G401 (cell line): ENCODE data around the gene GIPC3. TPM values are rescaled to one million over a fixed set of nuclear protein-coding genes. Genes with fewer than 3 reads are reported as not detected.
"Not testable (repeated sequence)": the region's sequence is repeated elsewhere in the genome, so short reads cannot be mapped to it uniquely, and the experiment has no call there.

Experiments used
- DNase-seq: peaks from one replicate; pipeline ENCODE4 v3.0.0-alpha.2; 2015; ENCODE audit warnings: low spot score
- in situ Hi-C: cut with HindIII; loops from 2 replicates; pipeline ENCODE4 v1.10.0; 2016; ENCODE audit warnings: low sequenced_read_pairs, mixed read lengths
- total RNA-seq: library from RNA; depleted of rRNA; stranded (reverse); fragments of >200 nt; shearing (Covaris generic); gene quantifications from 2 replicates; pipeline ENCODE4 v1.2.3, GENCODE V29; 2014

The GIPC3 gene
- total RNA-seq, 1 experiment from 2014 or later, result not detected

GRCh38 chr19:3573858-3574637 is 11.2 kb upstream of the GIPC3 start:
- DNase-seq, result peak; percentile 67
- in situ Hi-C loops, result no loop called here

- DNase-seq, result peak; percentile 57
- in situ Hi-C loops, result loop anchor here (5.0 kb wide), 1 partner anchor 47 kb away; no protein-coding TSS in a partner anchor
Measured at GRCh38 chr19:3575260-3575741, 10.0 kb upstream of the GIPC3 start.

- no peak for DNase-seq
- in situ Hi-C loops, result loop anchor here (5.0 kb wide), 1 partner anchor 46 kb away; no protein-coding TSS in a partner anchor
Measured at GRCh38 chr19:3575949-3576673, 9.2 kb upstream of the GIPC3 start.

- no peak for DNase-seq
- in situ Hi-C loops, result loop anchor here (5.0 kb wide), 1 partner anchor 45 kb away; no protein-coding TSS in a partner anchor
Measured at GRCh38 chr19:3576696-3577443, 8.4 kb upstream of the GIPC3 start.

GRCh38 chr19:3577723-3578344 is 7.4 kb upstream of the GIPC3 start:
- no peak for DNase-seq
- in situ Hi-C loops, result loop anchor here (5.0 kb wide), 1 partner anchor 44 kb away; no protein-coding TSS in a partner anchor

- in situ Hi-C loops, result loop anchor here (5.0 kb wide), 1 partner anchor 44 kb away; no protein-coding TSS in a partner anchor
- DNase-seq, result no peak
Measured at GRCh38 chr19:3578390-3578789, 6.9 kb upstream of the GIPC3 start.

GRCh38 chr19:3580156-3580934 is 4.9 kb upstream of the GIPC3 start:
- DNase-seq, result no peak

GRCh38 chr19:3581792-3582191 is 3.5 kb upstream of the GIPC3 start:
- DNase-seq, in situ Hi-C loops: not testable (repeated sequence)

More at GRCh38 chr19:3580156-3580934, 4.9 kb upstream of the GIPC3 start:
- in situ Hi-C loops, result no loop called here

GRCh38 chr19:3584036-3584802 is 1.1 kb upstream of the GIPC3 start:
- in situ Hi-C loops, DNase-seq: not testable (repeated sequence)

GRCh38 chr19:3586127-3586626 is 899 bp downstream of the GIPC3 start:
- no peak for DNase-seq
- in situ Hi-C loops, result no loop called here

- no peak for DNase-seq
- in situ Hi-C loops, result no loop called here
Measured at GRCh38 chr19:3586707-3587346, 1.5 kb downstream of the GIPC3 start.

GRCh38 chr19:3589439-3589838 is 4.2 kb downstream of the GIPC3 start:
- in situ Hi-C loops, result no loop called here
- DNase-seq, result no peak

- no peak for DNase-seq
- in situ Hi-C loops, result no loop called here
Measured at GRCh38 chr19:3589949-3590348, 4.7 kb downstream of the GIPC3 start.

GRCh38 chr19:3590991-3591659 is 5.8 kb downstream of the GIPC3 start:
- no peak for DNase-seq
- in situ Hi-C loops, result no loop called here

- in situ Hi-C loops, result no loop called here
Measured at GRCh38 chr19:3591876-3592613, 6.8 kb downstream of the GIPC3 start.

GRCh38 chr19:3593156-3593555 is 7.9 kb downstream of the GIPC3 start:
- DNase-seq, result no peak

More at GRCh38 chr19:3591876-3592613, 6.8 kb downstream of the GIPC3 start:
- DNase-seq, result no peak

More at GRCh38 chr19:3593156-3593555, 7.9 kb downstream of the GIPC3 start:
- in situ Hi-C loops, result no loop called here
